ENCODE data around the gene CCDC122.

The CCDC122 gene

GRCh38 chr13:43895940-43896339, 16.4 kb upstream of the CCDC122 start:
- no peaks in the 10 kb centered on the region for H3K9me3 ChIP-seq (ENCODE audit: insufficient read depth, low read length)
- no peaks in the 10 kb centered on the region for H4K20me1 ChIP-seq (ENCODE audit: insufficient read depth, low read length)
- no peaks in the 10 kb centered on the region for H3K79me2 ChIP-seq (ENCODE audit: low read length)
- no peak overlapping the region for H3K4me3 ChIP-seq (ENCODE audit: low read length)
- H3K36me3 ChIP-seq (replicated peaks; ENCODE audit: low read depth, low read length) = no peaks in the 10 kb centered on the region
- H3K4me2 ChIP-seq (ENCODE audit: low read length) = no peak overlapping the region
- no peak overlapping the region for H3K9ac ChIP-seq (ENCODE audit: low read length)
- H3K27ac ChIP-seq (ENCODE audit: low read length) = no peak overlapping the region
- TF ChIP-seq, protein P1, sequence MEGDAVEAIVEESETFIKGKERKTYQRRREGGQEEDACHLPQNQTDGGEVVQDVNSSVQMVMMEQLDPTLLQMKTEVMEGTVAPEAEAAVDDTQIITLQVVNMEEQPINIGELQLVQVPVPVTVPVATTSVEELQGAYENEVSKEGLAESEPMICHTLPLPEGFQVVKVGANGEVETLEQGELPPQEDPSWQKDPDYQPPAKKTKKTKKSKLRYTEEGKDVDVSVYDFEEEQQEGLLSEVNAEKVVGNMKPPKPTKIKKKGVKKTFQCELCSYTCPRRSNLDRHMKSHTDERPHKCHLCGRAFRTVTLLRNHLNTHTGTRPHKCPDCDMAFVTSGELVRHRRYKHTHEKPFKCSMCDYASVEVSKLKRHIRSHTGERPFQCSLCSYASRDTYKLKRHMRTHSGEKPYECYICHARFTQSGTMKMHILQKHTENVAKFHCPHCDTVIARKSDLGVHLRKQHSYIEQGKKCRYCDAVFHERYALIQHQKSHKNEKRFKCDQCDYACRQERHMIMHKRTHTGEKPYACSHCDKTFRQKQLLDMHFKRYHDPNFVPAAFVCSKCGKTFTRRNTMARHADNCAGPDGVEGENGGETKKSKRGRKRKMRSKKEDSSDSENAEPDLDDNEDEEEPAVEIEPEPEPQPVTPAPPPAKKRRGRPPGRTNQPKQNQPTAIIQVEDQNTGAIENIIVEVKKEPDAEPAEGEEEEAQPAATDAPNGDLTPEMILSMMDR (IDR thresholded peaks at IDR 0.05; ENCODE audit: low read depth, low read length) = no peak
- TF ChIP-seq EZH2phosphoT487 (IDR thresholded peaks at IDR 0.05; ENCODE audit: low read depth) = no peak
- peaks cover 8% of the 10 kb centered on the region for H3K27me3 ChIP-seq (ENCODE audit: low read depth, low read length)
- no peaks in the 10 kb centered on the region for H3K4me1 ChIP-seq (ENCODE audit: low read length)
- H2AFZ ChIP-seq (ENCODE audit: low read depth, low read length) = no peak overlapping the region

DNA sequence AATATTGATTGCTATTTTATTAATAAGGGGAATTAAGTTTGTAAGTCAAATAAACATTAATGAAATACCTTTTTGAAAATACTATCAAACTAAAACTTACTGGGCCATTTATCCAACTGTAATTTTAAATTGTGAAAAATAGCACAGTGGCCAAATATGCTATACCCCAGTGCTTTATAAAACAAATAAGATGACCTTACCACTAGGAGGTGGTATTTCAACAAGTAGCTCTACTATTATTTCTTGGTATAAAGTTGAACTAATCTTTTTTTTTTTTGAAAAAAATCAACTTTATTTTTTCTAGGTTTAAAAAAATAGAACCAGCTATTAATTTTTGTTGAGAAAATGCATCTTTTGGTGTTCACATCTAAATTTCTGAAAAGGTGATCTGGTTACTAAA, 14.9 kb upstream of the CCDC122 start:
- Histone ChIP-seq H3K79me2 (ENCODE audit: low read length) (no peaks in the 10 kb centered on the region), H3K4me2 (ENCODE audit: low read length) (no peak overlapping the region), H3K4me1 (ENCODE audit: low read length) (no peaks in the 10 kb centered on the region), H3K36me3 (replicated peaks; ENCODE audit: low read depth, low read length) (no peaks in the 10 kb centered on the region), H3K27me3 (ENCODE audit: low read depth, low read length) (peaks cover 3% of the 10 kb centered on the region; the same call in 1 of the 2 replicates), H3K9me3 (ENCODE audit: insufficient read depth, low read length) (no peaks in the 10 kb centered on the region), H3K27ac (ENCODE audit: low read length) (no peak overlapping the region), H4K20me1 (ENCODE audit: insufficient read depth, low read length) (no peaks in the 10 kb centered on the region), H3K9ac (ENCODE audit: low read length) (no peak overlapping the region), H2AFZ (ENCODE audit: low read depth, low read length) (no peak overlapping the region), H3K4me3 (ENCODE audit: low read length) (no peak overlapping the region)
- TF ChIP-seq EZH2phosphoT487 (IDR thresholded peaks at IDR 0.05; ENCODE audit: low read depth) = no peak
- TF ChIP-seq, protein P1 (IDR thresholded peaks at IDR 0.05; ENCODE audit: low read depth, low read length) = peak; percentile 42; the same call in 1 of the 2 replicates

- Histone ChIP-seq H3K4me2 (ENCODE audit: low read length) (no peak overlapping the region), H3K27me3 (ENCODE audit: low read depth, low read length) (peaks cover 4% of the 10 kb centered on the region; the same call in 1 of the 2 replicates), H3K4me3 (ENCODE audit: low read length) (no peak overlapping the region), H3K9me3 (ENCODE audit: insufficient read depth, low read length) (no peaks in the 10 kb centered on the region), H3K79me2 (ENCODE audit: low read length) (no peaks in the 10 kb centered on the region), H2AFZ (ENCODE audit: low read depth, low read length) (no peak overlapping the region), H3K4me1 (ENCODE audit: low read length) (no peaks in the 10 kb centered on the region), H4K20me1 (ENCODE audit: insufficient read depth, low read length) (no peaks in the 10 kb centered on the region), H3K27ac (ENCODE audit: low read length) (no peak overlapping the region), H3K9ac (ENCODE audit: low read length) (no peak overlapping the region), H3K36me3 (replicated peaks; ENCODE audit: low read depth, low read length) (no peaks in the 10 kb centered on the region)
- TF ChIP-seq, protein P1 (IDR thresholded peaks at IDR 0.05; ENCODE audit: low read depth, low read length) = no peak
- TF ChIP-seq EZH2phosphoT487 (IDR thresholded peaks at IDR 0.05; ENCODE audit: low read depth) = no peak
These were observed 4.7 kb upstream of the CCDC122 start for GRCh38 chr13:43884222-43884621.

DNA sequence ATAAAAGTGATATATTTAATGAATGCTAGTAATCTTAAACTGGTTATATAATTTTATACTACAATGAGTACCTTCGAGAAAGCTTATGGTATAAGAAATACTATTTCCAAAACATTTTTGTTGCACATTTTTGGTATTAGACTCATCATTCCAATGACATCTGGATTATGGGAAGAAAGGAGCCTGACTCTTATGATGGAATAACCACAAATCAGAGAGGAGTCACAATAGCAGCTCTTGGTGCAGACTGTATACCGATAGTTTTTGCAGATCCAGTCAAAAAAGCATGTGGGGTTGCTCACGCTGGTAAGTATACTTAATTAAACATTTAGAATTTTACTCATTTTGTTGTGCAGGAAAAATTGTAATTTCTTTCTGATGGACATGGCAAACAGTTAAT, 4.1 kb upstream of the CCDC122 start:
- no peak overlapping the region for H3K4me3 ChIP-seq (ENCODE audit: low read length)
- TF ChIP-seq, protein P1 (IDR thresholded peaks at IDR 0.05; ENCODE audit: low read depth, low read length) = no peak
- no peak for TF ChIP-seq EZH2phosphoT487 (IDR thresholded peaks at IDR 0.05; ENCODE audit: low read depth)
- no peak overlapping the region for H3K4me2 ChIP-seq (ENCODE audit: low read length)
- no peaks in the 10 kb centered on the region for H4K20me1 ChIP-seq (ENCODE audit: insufficient read depth, low read length)
- no peak overlapping the region for H3K27ac ChIP-seq (ENCODE audit: low read length)
- H3K27me3 ChIP-seq (ENCODE audit: low read depth, low read length) = peaks cover 4% of the 10 kb centered on the region; the same call in 1 of the 2 replicates
- no peak overlapping the region for H2AFZ ChIP-seq (ENCODE audit: low read depth, low read length)
- 0 out of 2 replicates have a peak, but pooled peaks cover 1% of the 10 kb centered on the region for H3K79me2 ChIP-seq (ENCODE audit: low read length)
- H3K9me3 ChIP-seq (ENCODE audit: insufficient read depth, low read length) = no peaks in the 10 kb centered on the region
- no peaks in the 10 kb centered on the region for H3K36me3 ChIP-seq (replicated peaks; ENCODE audit: low read depth, low read length)
- no peak overlapping the region for H3K9ac ChIP-seq (ENCODE audit: low read length)
- H3K4me1 ChIP-seq (ENCODE audit: low read length) = peaks cover 2% of the 10 kb centered on the region
